Measurements from ENCODE around the gene SNX24.

Gene SNX24

GRCh38 chr5:122831984-122832383, 13.4 kb upstream of the SNX24 start:
- no peak overlapping the region for H3K27ac Mint-ChIP-seq
- H3K4me1 Mint-ChIP-seq = no peaks in the 10 kb centered on the region
- H3K9me3 Mint-ChIP-seq = no peaks in the 10 kb centered on the region
- H3K27me3 Mint-ChIP-seq (ENCODE audit: low read depth) = no peaks in the 10 kb centered on the region
- peaks cover 22% of the 10 kb centered on the region for H3K36me3 Mint-ChIP-seq (ENCODE audit: low read depth)
- TF ChIP-seq CTCF (IDR thresholded peaks at IDR 0.05; ENCODE audit: unreplicated experiment in 3 of 3) = no peak
- H3K4me3 Mint-ChIP-seq = no peak overlapping the region

GRCh38 chr5:122835681-122836080, 9.7 kb upstream of the SNX24 start:
- H3K27ac Mint-ChIP-seq = no peak overlapping the region
- H3K9me3 Mint-ChIP-seq = peaks cover 4% of the 10 kb centered on the region
- peaks cover 9% of the 10 kb centered on the region for H3K36me3 Mint-ChIP-seq (ENCODE audit: low read depth)
- TF ChIP-seq CTCF (IDR thresholded peaks at IDR 0.05; ENCODE audit: unreplicated experiment in 3 of 3) = no peak
- H3K4me1 Mint-ChIP-seq = no peaks in the 10 kb centered on the region
- no peaks in the 10 kb centered on the region for H3K27me3 Mint-ChIP-seq (ENCODE audit: low read depth)
- H3K4me3 Mint-ChIP-seq = no peak overlapping the region

GRCh38 chr5:122836947-122837346, 8.5 kb upstream of the SNX24 start:
- TF ChIP-seq CTCF (IDR thresholded peaks at IDR 0.05; ENCODE audit: unreplicated experiment in 3 of 3) = no peak
- no peaks in the 10 kb centered on the region for H3K27me3 Mint-ChIP-seq (ENCODE audit: low read depth)
- no peaks in the 10 kb centered on the region for H3K4me1 Mint-ChIP-seq
- no peak overlapping the region for H3K4me3 Mint-ChIP-seq
- H3K36me3 Mint-ChIP-seq (ENCODE audit: low read depth) = peaks cover 6% of the 10 kb centered on the region
- H3K27ac Mint-ChIP-seq = no peak overlapping the region
- peaks cover 5% of the 10 kb centered on the region for H3K9me3 Mint-ChIP-seq

- H3K9me3 Mint-ChIP-seq = peaks cover 5% of the 10 kb centered on the region
- peaks cover 8% of the 10 kb centered on the region for H3K4me1 Mint-ChIP-seq
- H3K27me3 Mint-ChIP-seq (ENCODE audit: low read depth) = peaks cover 2% of the 10 kb centered on the region
- H3K27ac Mint-ChIP-seq = no peak overlapping the region
- no peak for TF ChIP-seq CTCF (IDR thresholded peaks at IDR 0.05; ENCODE audit: unreplicated experiment in 3 of 3)
- H3K36me3 Mint-ChIP-seq (ENCODE audit: low read depth) = peaks cover 10% of the 10 kb centered on the region
- no peak overlapping the region for H3K4me3 Mint-ChIP-seq
Observed at GRCh38 chr5:122839731-122840130, 5.7 kb upstream of the SNX24 start.

- Mint-ChIP-seq H3K27me3 (ENCODE audit: low read depth) (peaks cover 4% of the 10 kb centered on the region), H3K4me1 (peaks cover 23% of the 10 kb centered on the region), H3K36me3 (ENCODE audit: low read depth) (peaks cover 10% of the 10 kb centered on the region), H3K9me3 (peaks cover 5% of the 10 kb centered on the region), H3K4me3 (no peak overlapping the region), H3K27ac (no peak overlapping the region)
- no peak for TF ChIP-seq CTCF (IDR thresholded peaks at IDR 0.05; ENCODE audit: unreplicated experiment in 3 of 3)
Observed at GRCh38 chr5:122842016-122842580, 3.3 kb upstream of the SNX24 start.

GRCh38 chr5:122844136-122844909, 1.1 kb upstream of the SNX24 start:
- Mint-ChIP-seq H3K36me3 (ENCODE audit: low read depth) (peaks cover 10% of the 10 kb centered on the region), H3K27me3 (ENCODE audit: low read depth) (peaks cover 4% of the 10 kb centered on the region), H3K4me1 (peaks cover 26% of the 10 kb centered on the region), H3K27ac (peak overlapping the region; percentile 91 to 98 (median 98)), H3K4me3 (peak overlapping the region; percentile 86 to 95 (median 94)), H3K9me3 (peaks cover 5% of the 10 kb centered on the region)
- no peak for TF ChIP-seq CTCF (IDR thresholded peaks at IDR 0.05; ENCODE audit: unreplicated experiment in 3 of 3)
